GM12872 (cell line): ENCODE data around the gene AVP.

Source experiments
- CTCF ChIP-seq: IDR thresholded peaks from 3 replicates; pipeline ENCODE4 v1.5.1; 2011; ENCODE audit warnings: low read depth, mild to moderate bottlenecking, low read length, moderate library complexity; ENCODE audit not compliant: insufficient read depth

The AVP gene

GRCh38 chr20:3084283-3084985, at the start of gene AVP:
Gene AVP, minus strand, starts transcription at chr20:3084724. Its CDS starts 50 bp downstream, at chr20:3084674.
- TF ChIP-seq CTCF = no peak

DNA sequence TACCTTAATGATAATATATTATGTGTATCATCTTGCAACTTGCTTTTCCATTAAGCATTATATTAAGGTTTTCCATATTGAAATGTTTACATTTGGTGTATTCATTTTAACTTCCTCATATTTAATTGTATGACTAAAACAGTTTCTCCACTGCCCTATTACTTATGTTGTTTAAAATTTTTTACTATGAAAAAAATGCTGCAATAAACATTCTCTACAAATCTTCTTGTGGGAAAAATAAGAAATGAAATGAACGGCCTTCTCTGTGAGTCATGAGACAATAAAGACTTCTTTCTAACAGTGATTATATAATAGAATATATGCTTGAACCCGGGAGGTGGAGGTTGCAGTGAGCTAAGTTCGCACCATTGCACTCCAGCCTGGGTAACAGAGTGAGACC, 49.6 kb upstream of the AVP start:
- TF ChIP-seq CTCF = no peak

GRCh38 chr20:3133155-3133554, 48.6 kb upstream of the AVP start:
- no peak for TF ChIP-seq CTCF

- TF ChIP-seq CTCF = no peak
These were observed 45.6 kb upstream of the AVP start for GRCh38 chr20:3130051-3130600.

DNA sequence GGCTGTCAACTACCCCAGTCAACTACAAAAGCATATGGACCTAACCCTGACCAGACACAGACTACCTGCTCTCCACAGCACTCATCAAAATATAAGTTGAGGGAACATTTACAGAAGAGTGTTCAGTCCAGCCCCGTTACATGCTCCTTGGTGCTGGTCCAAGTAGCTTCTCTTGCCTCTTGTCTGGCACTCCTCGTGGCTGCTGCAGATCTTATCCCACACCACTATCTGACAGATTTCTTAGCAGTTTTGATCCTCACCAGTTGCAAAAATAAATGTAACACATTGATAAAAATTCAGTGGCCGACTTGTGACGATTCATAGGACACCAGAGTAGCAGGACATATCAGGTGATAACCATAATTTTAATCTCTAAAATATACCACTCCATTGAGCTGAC, 44.6 kb upstream of the AVP start:
- TF ChIP-seq CTCF = no peak

DNA sequence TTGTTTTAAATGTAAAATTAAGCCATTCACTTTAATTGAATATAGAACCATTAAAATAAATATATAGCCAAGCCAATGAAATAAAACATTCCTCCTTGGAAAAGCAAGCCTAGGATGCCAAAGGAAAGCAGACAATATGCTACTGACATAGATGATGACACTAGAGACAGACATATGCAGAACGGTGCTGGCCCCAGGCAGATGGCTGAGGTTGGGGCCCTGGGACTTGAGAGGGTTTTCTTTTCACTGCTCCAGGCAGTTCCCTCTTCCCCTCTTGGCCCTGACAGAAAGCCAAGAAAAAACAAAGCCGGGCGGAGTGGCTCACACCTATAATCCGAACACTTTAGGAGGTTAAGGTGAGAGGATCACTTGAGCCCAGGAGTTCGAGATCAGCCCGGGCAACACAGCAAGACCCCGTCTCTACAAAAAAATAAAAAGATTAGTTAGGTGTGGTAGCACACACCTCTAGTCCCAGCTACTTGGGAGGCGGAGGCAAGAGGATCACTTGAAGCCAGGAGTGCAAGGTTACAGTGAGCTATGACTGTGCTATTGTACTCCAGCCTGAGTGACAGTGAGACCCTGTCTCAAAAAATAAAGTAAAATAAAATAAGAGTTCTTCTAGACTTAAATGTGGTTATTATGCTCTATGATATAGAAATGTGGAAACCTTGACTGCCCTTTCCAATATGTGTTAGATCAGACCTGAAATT, 43.9 kb upstream of the AVP start:
- no peak for TF ChIP-seq CTCF

- no peak for TF ChIP-seq CTCF
These were observed 42.0 kb upstream of the AVP start for GRCh38 chr20:3126527-3126859.
